GM19372 (cell line): ENCODE data around the gene CAPN15.

Experiments used
- ATAC-seq: cut with Tn5 transposase; IDR thresholded peaks from one replicate; pipeline ENCODE4 v1.9.1; 2021; ENCODE audit warnings: mild to moderate bottlenecking, low read depth, moderate library complexity; ENCODE audit not compliant: unreplicated experiment

CAPN15 gene

DNA sequence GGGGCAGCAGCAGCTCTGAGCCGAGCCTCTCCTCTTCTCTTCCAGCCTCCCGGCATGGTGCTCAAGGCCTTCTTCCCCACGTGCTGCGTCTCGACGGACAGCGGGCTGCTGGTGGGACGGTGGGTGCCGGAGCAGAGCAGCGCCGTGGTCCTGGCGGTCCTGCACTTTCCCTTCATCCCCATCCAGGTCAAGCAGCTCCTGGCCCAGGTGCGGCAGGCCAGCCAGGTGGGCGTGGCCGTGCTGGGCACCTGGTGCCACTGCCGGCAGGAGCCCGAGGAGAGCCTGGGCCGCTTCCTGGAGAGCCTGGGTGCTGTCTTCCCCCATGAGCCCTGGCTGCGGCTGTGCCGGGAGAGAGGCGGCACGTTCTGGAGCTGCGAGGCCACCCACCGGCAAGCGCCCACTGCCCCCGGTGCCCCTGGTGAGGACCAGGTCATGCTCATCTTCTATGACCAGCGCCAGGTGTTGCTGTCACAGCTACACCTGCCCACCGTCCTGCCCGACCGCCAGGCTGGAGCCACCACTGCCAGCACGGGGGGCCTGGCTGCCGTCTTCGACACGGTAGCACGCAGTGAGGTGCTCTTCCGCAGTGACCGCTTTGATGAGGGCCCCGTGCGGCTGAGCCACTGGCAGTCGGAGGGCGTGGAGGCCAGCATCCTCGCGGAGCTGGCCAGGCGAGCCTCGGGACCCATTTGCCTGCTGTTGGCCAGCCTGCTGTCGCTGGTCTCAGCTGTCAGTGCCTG lies 46.7 kb downstream of the CAPN15 start:
- ATAC-seq = no peak

DNA sequence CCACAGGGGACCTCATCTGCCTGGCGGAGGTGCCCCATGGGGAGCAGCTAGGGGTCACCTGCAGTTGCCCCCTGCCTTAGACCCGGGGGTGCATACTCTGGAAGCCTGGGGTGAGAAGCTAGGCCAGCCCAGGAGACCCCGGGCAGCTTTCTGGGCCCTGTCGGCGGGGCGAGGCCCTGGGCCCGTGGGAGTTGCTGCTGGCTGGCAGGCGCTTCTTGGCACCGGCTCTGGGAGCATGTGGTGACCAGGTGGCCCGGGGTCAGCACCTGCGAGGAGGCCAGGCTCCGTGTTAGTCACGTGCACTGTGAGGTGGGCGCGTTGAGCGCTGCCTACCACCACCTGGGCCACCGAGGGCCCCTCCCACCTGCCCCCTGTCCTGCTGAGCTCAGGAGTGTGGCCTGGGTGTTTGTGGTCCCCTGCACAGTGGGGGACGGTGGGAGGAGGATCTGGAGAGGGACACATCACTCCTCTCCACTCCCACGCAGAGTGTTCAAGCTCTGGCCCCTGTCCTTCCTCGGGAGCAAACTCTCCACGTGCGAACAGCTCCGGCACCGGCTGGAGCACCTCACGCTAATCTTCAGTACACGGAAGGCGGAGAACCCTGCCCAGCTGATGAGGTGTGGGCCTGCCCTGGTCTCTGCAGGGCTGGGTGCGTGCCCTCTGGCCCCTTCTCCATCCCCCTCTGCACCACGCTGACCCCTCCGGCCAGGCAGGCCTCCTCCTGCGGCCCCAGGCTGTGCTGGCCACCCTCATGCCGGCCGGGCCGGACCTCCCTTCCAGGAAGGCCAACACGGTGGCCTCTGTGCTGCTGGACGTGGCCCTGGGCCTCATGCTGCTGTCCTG lies 48.1 kb downstream of the CAPN15 start:
- no peak for ATAC-seq

DNA sequence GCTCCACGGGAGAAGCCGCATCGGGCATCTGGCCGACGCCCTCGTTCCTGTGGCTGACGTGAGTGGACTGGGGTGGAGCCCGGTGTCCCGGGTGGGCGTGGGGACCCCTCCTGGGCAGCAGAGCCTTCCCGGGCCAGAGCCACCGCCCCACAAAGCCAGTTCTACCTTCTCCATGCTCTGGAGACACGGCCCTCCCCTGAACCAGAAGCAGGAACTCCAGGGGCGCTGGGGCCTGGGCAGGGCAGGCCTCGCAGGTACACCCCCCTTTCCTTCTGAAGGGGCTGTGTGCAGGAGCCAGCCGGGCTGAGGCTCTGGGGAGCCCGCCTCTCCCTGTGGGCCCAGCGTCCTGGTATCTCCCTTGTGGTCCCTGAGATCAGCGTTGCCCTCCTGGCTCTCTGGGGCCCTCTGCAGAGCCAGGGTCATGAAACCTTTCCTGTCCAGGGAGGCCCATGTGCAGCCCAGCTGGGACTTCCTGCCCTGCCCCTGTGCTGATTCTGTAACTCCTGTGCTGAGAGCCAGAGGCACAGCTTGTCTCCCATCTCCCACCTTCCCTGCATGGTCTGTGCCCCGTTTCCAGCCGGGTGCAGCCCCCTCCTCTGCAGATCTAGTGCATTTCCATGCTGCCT lies 48.8 kb downstream of the CAPN15 start:
- no peak for ATAC-seq

DNA sequence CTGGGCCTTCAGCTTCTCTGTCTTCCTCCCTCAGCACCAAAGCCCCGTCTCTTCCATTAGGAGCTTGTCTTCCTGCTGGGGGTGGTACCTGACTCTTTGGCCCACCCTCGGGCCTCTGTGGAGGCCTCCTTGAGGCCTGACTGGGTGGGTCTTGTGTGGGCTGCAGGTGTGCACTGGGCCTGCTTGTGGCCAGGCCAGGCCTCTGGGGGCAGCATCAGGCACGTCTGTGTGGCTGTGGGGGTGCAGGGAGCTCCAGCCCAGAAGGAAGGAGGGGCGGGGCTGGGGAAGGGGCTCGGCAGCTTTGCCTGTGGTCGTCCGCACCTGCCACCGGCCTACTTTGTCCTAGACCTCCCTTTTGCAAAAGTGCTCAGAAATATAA lies 49.3 kb downstream of the CAPN15 start:
- no peak for ATAC-seq

DNA sequence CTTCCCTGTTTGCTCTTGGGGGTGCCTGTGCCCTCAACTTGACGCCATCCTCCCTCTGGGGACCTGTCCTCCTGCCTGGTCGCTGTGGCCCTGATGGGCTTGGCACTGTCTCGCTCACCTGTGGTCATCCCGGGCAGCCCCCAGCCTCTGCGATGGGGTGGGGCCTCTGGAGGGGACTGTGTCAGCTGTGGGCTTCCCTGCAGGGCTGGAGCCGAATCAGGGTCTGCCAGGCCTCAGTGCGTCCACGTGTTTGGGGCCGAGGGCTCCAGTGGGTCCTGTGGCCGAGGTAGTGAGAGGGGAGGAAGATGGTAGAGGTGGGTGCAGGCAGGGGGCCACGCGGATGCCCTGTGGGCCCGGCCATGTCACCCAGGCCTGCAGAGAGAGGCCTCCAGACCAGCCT lies 50.3 kb downstream of the CAPN15 start:
- no peak for ATAC-seq

DNA sequence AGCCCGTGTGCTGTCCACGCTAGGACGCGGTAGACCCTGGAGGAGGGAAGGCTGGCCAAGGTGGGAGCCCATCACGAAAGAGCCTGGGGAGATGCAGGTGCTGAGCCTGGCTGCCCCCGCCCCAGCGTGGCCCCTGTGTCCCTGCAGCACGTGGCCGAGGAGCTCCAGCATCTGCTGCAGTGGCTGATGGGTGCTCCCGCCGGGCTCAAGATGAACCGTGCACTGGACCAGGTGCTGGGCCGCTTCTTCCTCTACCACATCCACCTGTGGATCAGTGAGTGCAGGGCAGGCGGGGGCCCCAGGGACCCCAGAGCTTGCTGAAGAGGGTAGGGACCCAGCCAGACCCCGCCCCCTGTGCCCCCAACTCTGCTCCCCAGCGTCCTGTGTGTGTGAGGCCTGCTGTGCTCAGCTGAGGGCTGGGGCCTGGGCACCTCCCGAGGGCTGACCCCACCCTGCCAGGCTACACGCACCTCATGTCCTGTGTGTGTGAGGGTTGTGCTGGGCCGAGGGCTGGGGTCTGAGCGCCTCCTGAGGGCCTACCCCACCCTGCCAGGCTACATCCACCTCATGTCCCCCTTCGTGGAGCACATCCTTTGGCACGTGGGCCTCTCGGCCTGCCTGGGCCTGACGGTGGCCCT lies 50.8 kb downstream of the CAPN15 start:
- ATAC-seq = no peak

DNA sequence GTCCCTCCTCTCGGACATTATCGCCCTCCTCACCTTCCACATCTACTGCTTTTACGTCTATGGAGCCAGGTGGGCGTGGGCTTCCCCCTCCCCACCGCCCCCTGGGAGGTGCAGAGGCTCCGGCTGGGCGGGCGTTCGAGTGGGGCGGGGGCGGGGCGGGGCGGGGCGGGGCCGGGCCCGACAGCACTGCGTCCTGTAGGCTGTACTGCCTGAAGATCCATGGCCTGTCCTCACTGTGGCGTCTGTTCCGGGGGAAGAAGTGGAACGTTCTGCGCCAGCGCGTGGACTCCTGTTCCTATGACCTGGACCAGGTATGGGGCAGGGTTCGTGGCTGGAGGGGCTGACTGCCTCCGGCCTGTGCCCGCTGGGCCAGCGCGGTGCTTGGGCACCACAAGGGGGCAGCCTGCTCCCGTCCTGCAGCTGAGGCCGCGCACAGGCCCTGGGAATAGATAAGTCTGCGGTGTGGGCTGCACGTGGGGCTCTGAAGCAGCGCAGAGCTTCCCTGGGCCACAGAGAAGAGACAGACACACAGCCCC lies 51.4 kb downstream of the CAPN15 start:
- ATAC-seq = no peak

DNA sequence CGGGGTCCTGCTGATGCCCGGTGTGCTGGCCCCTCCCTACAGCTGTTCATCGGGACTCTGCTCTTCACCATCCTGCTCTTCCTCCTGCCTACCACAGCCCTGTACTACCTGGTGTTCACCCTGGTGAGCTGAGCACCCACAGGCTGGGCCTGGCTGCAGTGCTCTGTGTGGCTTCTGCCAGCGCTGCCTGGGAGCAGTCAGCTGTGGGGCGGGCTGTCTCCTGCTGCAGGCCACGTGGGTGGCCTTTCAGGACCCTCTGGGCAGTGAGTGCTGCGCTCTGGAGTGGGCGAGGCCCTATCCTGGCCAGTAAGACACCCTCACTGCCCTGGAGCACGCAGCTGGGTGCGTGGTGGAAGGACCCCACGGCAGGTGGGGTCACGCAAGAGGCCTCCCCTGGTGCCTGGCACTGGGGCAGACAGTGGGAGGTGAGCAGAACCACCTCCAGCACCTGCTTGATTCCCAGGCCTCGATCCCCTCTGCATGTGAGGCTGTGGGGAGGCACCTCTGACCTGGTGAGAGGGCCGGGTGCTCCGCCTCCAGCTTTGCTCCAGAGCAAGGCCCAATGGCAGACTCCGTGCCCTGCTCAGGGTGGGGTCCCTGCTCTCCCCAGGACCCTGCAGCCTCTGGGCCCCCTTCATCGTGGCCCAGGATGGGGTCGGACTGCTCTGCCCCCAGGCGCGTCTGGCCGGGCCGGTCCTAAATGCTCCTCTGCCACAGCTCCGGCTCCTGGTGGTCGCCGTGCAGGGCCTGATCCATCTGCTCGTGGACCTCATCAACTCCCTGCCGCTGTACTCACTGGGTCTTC lies 52.8 kb downstream of the CAPN15 start:
- ATAC-seq = no peak

DNA sequence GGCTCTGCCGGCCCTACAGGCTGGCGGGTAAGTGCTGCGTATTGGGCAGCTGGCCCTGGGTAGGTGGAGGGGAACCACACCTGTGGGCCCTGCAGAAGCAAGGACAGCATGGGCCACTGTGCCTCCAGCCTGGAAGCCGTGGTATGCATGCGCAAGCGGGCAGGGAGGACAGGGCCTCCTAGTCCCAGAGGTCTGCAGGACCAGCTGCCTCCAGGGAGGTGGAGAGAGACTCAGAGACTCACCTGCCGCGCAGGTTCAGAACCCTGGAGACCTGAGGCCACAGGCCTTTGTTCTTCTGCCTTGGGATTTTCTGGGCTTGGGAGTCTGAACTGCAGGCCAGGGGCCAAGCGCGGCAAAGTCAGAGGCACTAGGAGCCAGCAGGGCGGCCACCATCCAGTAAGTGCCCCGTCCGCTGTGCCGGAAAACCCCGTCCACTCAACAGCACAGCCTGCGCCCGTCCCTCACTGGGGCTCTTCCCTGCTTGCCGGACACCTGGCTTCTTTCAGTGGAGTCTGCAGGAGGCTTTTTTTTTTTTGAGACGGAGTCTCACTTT lies 53.5 kb downstream of the CAPN15 start:
- ATAC-seq = no peak

DNA sequence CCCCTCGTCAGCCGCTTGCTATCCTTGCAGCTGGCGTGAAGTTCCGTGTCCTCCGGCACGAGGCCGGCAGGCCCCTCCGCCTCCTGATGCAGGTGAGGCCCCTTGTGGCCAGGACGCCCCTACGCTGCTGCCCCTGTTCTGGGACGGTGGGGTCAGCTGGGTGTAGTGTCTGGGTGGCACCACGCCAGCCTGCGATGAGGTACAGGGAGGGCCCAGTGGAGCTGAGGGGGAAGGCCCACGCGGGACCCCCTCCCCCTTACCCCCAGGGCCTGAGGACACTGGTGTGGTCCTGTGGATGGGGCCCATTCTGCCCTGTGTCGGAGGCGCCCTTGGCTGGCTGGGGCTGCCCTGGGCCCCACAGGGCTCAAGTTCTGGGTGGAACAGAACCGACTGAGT lies 54.7 kb downstream of the CAPN15 start:
- ATAC-seq = no peak

DNA sequence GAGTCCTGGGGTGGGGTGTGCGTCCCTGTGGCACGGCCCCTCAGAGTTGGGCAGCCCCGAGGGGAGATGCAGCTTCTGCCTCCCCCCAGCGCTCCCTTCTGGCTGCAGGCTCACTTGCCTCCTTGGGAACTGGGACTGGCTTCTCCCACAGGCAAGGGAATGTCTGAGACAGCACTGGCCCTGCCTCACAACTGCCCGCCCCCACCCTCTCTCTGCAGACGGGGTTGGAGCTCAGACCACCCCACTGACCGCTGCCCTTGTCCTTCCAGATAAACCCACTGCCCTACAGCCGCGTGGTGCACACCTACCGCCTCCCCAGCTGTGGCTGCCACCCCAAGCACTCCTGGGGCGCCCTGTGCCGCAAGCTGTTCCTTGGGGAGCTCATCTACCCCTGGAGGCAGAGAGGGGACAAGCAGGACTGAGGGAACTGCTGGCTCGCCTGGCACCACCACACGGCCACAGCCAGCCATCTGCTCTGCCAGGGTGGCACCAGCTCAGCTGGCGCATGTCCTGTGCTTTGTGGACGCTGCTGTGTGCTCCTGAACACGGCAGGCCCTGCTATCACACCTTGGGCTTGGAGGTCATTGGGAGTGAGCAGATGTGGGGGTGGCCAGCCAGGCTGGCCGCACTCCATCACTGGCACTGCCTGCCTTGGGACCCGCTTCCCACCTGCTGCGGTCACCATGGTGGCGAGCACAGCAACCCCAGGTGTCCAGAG lies 55.3 kb downstream of the CAPN15 start:
- ATAC-seq = no peak

DNA sequence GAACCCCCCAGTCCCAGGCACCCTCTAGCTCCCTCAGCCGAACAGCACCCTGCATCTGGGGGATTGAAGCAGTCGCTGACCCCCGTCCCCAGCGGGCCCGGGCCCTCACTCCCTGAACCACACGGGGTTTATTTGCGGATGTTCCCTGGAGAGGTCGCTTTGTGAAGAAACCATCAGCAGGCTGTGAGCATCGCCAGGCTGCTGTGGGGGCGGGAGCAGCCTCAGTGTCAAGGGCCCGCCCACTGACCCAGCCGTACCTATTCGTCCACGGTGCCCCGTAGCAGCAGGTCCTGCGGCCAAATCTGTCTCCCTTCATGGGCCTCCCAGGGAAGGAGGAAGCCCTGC lies 55.9 kb downstream of the CAPN15 start:
- ATAC-seq = no peak

DNA sequence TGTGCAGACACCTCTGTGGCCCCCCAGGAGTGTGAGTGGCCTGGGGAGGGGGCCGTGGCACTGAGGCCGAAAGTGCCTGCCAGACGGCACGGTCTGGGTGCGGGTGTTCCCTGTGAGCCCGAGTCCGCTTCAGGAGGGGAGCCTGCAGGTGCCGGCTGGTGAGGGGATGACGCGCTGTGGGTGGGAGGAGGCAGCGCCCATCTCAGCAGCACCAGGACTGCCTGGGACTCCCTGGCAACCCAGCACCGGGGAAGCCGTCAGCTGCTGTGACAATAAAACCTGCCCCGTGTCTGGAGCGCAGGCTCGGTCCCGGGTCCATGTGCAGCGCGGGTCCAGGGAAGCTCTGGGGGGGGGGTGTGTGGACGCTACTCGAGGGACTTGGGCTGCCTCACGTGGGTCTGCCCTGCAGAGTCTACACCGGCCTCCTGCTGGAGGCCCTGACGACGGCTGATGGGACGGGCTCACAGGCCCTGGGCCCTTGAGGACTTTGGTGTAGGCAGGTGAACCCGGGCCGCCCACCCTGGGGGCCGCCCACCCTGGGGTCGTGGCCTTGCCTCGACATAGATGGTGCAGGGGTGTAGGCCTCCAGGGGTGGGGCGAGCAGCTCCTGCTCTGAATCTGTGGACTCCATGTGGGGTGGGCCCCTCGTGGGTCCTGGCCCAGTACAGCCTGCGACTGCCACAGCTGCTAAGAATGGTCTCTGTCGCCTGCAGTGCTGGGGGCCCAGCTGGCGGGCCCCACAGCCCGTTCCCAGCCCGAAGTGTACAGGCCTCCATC lies 56.5 kb downstream of the CAPN15 start:
- ATAC-seq = no peak

DNA sequence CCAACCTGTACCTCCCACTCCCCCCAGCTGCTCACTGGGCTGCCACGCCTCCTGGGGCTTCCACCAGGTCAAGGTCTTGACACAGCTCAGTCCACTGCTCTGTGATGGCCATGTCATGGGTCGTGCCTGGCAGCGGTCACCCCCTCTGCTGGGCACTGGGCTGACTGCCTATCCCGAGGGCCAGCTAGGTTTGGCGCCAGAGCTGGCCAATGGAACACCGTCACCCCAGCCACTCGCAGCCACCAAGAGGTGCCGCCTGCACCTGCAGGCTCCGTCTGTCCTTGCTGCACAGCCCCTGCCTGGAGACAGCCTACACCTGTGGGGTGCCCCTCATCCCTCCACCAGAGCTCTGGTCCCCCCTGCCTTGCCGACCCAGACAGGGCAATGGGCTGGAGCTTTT lies 57.8 kb downstream of the CAPN15 start:
- ATAC-seq = no peak

DNA sequence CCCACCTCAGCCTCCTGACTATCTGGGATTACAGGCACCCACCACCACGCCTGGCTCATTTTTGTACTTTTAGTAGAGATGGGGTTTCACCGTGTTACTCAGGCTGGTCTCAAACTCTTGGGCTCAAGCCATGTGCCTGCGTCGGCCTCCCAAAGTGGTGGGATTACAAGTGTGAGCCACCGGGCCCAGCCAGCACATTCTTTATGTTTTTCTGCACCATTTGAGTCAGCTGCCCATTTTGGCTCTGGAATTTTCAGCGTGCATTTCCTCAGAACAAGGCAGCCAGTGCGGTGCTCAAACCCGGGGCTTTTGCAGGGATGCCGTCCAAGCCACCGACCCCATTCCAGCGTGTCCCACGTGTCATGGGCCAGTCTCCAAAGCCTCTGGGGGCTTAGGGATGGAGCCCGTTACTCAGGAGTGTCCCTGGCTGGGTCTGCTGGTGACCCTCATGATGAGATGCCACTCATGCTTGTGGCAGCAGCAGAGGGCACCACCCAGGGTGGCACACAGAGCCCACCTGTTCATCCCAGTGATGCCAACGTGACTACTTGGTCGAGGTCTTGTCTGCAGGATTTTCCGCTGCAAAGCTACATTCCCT lies 58.6 kb downstream of the CAPN15 start:
- no peak for ATAC-seq

DNA sequence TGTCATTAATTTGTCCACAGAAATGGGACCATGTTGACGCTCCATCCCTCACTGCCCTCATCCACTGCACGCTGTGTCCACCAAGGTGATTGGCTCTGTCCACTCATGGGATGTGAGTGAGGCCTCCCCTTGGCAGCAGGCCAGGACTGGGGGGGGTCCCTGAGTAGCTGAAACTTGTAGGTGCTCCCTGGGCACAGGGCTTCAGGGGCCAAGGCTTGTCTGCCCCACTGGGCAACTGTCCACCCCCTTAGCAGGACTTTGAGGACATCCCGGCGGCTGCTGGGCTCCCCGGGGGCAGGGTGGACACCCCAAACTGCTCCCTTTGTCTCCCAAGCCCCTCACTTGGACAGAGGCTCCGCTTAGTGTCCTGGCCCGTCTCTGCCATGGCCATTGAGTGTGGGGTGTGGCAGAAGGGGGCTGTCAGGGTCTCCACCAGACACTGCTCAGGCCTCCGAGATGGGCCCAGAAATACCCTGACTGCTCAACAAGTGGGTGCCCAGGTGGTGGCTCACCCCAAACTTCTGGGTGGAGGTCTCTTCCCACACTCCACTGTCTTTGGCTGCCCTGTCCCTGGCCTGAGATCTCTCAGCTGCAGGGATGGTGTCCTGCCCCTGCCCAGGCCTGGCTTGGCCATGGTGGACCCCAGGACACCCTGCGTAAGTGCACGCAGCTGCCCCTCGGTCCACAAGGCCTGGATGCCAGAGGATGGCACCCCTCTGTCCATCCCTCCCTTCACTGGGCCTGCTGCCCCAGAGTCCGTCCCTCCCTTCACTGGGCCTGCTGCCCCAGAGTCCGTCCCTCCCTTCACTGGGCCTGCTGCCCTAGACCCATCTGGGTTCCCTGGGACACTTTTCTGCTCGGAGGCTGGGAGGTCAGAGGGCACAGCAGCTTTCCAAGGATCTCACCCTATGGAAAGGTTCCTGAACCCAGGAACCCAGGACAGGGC lies 59.4 kb downstream of the CAPN15 start:
- no peak for ATAC-seq

DNA sequence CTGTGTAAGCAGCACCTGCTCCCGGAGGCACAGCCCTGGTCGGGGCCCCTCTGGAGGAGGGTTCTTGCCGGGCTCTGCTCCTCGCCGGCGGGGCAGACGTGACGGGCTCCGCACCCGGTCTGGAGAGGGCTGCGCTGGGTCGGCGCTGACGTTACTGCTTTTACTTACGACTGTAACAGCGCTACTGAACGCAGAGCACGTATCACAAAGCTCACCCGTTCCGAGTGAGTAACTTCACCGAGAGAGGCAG lies 61.1 kb downstream of the CAPN15 start:
- ATAC-seq = peak; percentile 3
